Measurements from ENCODE around the gene TMEM182.
A peak's percentile ranks its signal among the peaks of the same experiment; 100 is the strongest.

TMEM182 gene

DNA sequence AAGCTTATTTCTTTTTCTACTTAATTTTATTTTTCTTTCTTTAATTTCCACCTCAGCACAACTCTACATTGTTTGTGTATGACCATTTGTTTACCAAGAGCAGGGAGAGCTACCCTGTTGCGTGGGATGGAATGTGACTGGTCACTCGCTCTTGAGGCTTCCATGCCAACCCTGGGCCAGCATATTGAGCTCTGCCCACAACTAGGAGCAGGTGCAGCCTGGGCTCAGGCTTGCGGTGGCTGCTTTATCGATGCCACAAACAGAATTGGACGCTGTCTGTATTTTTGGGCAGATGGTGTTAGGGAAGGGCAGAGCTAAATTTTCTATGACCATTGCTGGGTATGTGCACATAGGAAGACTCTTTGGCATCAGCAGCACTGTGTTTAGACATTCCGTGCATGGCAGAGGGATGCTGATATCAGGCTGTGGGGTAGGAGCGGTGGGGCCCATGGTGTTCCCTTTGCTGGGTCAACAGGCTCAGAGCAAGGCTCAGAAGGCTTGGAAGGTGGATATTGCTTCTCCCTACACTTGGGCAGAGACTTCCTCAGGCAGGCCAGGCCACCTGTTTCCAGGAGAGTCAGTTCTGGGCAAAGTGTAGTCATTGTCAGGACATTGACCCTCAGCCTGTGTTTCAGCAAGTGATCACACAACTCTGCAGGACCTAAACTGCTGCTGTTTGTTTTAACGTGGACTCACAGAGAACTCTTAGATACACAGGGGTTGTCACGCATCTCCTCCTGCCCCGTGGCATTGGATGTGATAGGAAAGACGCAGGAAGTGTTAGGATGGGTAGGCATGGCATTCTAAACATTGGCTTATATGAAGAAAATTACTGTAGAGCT is 40.2 kb downstream of the TMEM182 start:
- DNase-seq (ENCODE audit: low read depth): no peak

GRCh38 chr2:102803041-102803896 is 41.4 kb downstream of the TMEM182 start:
- DNase-seq (ENCODE audit: low read depth): peak; percentile 15

DNA sequence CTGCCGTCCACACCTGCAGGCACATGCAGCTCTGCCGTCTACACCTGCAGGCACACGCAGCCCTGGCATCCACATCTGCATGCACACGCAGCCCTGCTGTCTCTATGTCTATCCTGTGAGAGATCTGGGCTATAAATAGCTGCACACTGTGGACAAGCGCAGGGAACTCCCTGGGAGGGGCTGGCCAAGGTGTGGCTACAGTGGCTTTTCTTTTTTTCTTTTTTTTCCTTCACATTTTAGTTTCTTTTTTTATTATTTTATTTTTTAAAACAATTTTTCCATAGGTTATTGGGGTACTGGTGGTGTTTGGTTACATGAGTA is 42.0 kb downstream of the TMEM182 start:
- DNase-seq (ENCODE audit: low read depth): no peak

DNA sequence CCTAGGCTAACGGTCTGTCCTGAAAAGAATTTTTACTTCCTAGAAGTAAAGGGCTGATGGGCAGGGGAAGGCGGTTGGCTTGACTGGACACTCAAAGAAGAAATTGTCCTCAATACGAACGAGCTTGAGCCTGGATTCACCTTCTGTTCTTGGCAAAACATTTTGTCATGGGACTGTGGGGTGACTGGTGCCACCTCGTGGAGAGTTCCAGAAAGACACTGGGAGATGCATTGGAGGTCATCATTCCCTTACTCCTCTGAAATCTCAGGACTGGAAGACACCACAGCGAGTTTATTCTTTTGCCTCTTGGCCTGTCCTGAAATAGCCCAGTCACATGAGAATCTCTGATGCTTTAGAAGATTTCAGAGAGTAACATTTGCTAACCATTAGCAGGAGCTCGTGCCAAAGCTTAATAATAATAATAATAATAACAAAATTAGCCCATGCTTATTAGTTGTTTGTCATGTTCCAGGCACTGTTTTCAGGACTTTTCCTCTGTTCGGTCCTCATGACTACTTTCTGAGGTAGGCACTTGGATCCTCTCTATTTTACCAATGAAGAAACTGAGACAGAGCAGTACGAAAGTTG is 44.5 kb downstream of the TMEM182 start:
- peak; percentile 70 for DNase-seq (ENCODE audit: low read depth)

DNA sequence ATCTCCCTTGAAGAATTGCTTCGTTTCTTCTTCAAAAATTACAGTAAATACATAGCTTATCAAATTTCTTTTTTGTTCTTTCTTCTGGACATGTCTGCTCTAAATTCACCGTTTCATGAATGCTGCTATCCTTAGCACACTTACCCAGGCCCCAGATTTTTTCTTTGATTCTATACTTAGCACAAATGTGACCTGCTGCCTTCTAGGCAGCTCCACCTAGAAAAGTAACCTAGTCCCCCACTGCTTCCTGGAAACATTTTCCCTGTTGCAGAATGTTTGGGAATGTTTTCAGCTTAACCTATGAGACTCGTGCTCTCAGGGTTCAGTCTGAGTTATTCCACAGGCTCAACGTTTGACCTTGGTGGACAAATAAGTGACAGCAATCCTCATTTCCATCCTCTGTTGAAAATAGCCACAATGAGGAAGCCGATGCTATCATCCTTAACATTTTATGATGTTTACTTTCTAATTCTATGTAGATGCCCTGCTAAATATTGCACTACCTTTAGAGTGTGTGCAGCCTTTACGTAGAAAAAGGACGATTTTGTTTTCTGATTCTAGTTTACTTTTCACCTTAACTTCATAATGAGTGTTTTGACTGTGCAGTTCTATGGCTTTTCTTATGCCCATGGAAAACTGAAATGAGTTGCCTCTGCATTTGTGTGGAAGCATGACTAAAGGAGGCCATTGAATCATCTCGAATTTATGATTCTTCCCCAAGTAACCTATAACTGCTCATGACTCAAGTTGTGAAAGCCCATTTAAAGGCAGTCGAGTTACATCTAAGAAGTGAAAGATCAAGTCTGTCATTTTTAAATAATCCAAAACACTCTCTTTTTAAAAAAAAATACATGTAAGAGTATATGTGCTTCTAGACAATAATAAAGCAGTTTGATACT is 47.7 kb downstream of the TMEM182 start:
- no peak for DNase-seq (ENCODE audit: low read depth)

GRCh38 chr2:102815285-102815684 is 53.5 kb downstream of the TMEM182 start:
- DNase-seq (ENCODE audit: low read depth): no peak

DNA sequence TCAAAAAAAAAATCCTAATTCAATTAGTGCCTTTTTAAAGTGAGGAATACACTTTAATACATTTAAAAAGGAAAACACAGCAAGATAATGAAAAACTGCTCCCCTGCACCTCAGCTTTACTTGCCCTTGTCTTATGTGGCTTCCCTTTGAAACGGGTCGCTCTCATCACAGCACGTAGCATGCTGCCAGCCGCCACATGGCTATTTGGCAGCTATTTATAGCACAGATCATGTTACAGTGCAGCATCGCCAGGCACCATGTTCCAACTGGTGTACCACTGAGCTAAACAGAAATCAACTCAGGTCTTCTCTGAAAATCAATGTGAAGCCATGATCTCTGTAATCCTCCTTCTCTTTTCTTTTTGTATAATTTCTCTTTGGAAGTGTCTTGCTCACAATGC is 65.1 kb downstream of the TMEM182 start:
- peak; percentile 38 for DNase-seq (ENCODE audit: low read depth)

GRCh38 chr2:102832789-102833188 is 71.0 kb downstream of the TMEM182 start:
- DNase-seq (ENCODE audit: low read depth): no peak

DNA sequence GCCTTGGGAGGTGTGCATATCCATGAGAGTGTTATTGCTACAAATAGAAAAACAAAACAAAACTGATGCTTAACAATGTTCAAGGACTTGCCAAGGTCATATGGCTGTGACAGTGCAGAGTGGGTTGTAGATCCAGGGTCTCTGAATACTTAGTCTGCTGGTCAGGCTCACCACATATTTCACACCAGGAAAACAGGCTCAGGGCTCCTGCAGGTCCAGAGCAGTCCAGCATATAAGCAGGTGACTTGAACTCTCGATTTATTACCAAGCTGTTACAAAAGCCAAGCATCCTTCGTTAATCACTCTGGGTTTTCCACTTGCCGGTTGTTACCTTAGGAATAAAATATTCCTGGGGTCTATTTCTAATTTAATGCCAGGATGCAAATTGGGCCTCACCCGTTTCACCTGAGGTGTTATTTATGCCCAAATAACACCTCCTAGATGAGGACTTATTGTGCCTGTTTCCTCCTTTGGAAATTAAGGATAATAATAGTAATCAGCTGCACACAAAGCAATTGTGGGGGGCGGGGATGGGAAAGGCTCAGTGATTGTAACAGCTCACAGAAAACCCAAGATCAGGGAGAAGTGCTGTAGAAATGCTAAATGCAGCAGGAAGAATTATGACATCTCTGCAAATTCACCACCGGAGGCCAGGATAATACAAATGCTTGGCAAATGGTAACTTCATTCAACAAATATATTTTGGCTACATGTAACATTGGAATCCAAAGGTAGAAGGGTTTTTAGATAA is 72.9 kb downstream of the TMEM182 start:
- no peak for DNase-seq (ENCODE audit: low read depth)

DNA sequence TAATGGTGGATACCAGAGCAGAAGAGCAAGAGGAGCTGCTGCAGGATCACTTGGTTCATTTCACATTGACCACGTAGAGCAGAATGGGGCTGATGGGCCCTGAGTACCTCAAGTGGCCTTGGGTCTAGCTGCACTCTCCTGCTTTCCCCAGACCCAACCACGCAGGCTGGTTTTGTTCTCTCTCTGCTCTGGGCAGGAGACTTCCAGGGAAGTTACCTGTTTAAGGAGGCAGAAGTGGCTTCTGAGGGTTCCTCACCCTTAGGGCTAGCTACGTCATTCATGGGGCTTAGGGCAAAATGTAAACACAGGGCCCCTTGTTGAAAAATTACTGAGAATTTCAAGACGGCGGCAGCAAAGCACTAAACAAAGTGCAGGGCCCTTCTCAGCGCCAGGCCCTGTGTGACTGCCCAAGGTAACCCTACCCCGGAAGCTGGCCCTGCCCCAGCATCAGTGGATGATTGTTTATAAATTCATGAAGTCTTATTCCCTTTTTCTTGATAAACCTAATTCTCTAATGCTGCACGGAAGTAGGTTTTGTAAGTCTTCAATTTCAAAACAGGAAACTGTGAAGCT is 75.9 kb downstream of the TMEM182 start:
- no peak for DNase-seq (ENCODE audit: low read depth)

GRCh38 chr2:102839668-102840388 is 78.0 kb downstream of the TMEM182 start:
- DNase-seq (ENCODE audit: low read depth): peak; percentile 23

DNA sequence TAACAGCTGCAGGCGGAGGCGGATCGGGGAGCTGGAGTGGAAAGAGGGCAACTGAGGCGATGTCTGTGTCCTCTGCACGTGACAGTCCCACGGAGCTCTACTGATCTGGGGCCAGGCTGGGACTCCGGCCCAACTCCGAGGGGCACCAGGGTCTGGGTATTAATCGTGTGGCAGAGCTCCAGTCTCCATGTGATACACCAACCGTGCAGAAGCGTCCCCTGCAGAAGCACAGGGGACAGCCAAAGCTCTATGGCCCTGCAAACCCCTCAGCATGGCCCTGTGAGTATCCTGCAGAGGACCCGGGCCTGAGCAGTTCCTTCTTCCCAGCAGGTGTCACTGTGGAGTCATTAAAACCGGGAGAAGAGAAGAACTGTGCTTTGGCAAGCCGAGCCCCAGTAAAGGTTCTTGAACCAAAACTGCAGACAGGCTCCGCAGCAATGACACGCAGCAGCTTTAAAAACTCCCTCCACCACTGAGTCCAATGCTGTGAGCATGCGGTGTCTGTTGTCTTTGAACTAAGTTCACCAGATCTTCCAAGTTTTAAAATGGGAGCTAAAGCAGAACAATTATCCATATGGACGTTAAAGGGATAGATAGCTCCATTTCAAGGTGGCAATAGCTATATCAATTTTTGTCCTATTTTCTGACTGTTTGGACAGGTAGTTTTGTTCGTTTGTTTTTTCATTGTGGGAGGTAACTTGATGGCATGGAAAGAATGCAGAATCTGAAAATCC is 79.4 kb downstream of the TMEM182 start:
- peak; percentile 61 for DNase-seq (ENCODE audit: low read depth)

- no peak for DNase-seq (ENCODE audit: low read depth)
Observed at GRCh38 chr2:102843764-102844443, 82.1 kb downstream of the TMEM182 start.

DNA sequence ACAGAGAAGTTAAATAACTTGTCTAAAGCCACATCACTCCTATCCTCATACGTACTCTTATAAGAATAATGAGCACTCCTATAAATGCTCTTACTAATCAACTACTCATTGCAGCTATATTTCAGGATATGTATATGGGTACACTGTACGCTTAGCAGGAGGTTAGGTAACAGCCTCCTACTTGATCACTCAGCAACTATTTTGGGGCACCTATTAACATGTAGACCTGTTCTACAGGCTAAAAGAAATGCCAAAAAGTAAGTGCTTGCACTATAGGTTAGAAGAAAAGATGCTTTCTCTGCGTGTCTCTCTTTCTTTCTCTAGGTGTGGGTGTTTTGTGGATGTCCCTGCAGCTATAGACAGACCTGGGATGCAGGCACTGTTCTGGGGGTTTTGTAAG is 83.1 kb downstream of the TMEM182 start:
- no peak for DNase-seq (ENCODE audit: low read depth)

DNA sequence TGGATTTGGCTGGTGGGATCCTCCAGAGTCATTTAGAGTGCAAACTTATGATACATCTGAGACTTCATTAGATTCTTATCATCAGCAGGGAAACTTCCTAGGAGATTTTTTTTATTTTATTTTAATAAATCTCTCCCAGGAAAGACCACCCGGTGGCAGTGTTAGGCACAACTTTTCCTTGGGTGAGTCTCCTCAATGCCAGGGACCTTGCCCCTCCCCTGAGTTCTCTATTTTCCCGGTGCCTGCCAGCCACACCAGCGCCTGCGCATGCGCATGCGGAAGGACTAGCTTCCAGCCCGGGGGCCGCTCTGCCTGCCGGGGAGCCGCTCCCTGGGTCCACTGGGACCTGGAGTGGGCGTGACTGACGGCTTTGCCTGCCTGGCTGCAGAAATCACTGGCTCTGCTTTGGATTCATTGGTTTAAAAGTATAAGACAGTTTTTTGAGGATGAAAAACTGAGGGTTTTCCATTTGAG is 86.6 kb downstream of the TMEM182 start:
- peak; percentile 12 for DNase-seq (ENCODE audit: low read depth)

DNA sequence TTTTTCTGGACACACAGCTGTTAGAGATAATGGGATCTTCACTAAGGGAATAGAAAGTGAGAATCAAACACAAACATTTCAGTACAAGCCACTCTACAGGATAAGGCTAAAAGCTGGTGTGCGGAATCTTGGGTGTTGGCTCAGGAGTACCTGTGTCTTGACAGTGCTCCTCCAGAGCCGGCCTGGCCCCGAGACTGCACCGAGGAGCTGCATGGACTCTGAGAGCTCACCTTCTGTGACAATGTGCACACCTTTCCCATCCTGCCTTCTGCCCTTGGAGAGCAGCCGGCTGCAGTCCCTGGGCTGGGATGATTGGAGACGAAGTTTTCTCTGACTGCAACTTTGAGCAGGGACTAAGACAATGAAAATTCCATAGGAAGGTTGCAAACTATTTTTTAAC is 89.1 kb downstream of the TMEM182 start:
- DNase-seq (ENCODE audit: low read depth): no peak

DNA sequence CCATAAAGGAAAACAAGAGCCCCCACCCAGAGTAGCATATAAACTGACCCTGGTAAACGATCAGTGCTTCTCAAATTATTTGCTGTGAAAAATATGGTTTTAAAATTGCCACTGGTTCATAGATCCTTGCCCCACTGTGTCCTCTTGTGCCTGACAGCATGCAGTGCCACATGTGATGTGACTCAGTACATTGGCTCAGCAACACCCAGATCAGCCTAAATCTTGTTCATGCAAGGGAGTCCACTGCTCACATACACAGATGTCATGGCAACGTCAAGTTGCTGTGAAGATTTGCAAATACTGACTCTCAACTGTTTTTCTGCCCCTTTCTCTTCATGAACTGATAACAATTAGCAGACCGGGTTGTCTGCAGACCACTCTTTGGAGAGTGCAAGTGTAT is 91.0 kb downstream of the TMEM182 start:
- DNase-seq (ENCODE audit: low read depth): no peak

Measured in iris pigment epithelial cell (primary cell).